Measurements from ENCODE around the gene C2CD4C. TPM values are rescaled to one million over a fixed set of nuclear protein-coding genes. Genes with fewer than 3 reads are reported as not detected.

C2CD4C gene
- polyA plus RNA-seq, 1 donor (not counting 4 experiments of a cell fraction or from before 2014, with no cell fraction given) = 1.6 TPM

DNA sequence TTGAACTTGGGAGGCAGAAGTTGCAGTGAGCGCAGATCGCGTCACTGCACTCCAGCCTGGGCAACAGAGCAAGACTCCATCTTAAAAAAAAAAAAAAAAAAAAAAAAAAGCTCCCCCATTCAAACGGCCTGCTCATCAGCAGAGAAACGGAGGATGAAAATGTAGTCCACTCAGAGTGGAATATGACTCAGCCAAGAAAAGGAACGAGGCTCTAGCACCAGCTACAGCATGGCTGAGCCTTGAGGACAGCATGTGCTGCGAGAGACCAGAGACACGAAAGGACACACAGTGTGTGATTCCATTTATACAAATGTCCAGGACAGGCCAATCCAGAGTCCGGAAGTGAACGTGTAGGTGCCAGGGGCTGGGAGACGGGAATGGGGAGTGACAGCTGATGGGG is 46.3 kb downstream of the C2CD4C start:
- H3K36me3 ChIP-seq (ENCODE audit: control insufficient read depth in 2 of 2, extremely low read depth in 1 of 2, insufficient read depth in 2 of 2, low read length in 2 of 2) = no peaks in the 10 kb centered on the region
- DNase-seq (ENCODE audit: low read depth, low spot score) (no peak), FAIRE-seq (no peak)
- no peaks in the 10 kb centered on the region for H3K27me3 ChIP-seq (ENCODE audit: control insufficient read depth, extremely low read depth, insufficient read depth, low read length)
- H3K9me1 ChIP-seq (ENCODE audit: control insufficient read depth, extremely low read depth, insufficient read depth, low read length) = no peaks in the 10 kb centered on the region
- TF ChIP-seq, protein P1, sequence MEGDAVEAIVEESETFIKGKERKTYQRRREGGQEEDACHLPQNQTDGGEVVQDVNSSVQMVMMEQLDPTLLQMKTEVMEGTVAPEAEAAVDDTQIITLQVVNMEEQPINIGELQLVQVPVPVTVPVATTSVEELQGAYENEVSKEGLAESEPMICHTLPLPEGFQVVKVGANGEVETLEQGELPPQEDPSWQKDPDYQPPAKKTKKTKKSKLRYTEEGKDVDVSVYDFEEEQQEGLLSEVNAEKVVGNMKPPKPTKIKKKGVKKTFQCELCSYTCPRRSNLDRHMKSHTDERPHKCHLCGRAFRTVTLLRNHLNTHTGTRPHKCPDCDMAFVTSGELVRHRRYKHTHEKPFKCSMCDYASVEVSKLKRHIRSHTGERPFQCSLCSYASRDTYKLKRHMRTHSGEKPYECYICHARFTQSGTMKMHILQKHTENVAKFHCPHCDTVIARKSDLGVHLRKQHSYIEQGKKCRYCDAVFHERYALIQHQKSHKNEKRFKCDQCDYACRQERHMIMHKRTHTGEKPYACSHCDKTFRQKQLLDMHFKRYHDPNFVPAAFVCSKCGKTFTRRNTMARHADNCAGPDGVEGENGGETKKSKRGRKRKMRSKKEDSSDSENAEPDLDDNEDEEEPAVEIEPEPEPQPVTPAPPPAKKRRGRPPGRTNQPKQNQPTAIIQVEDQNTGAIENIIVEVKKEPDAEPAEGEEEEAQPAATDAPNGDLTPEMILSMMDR (optimal IDR thresholded peaks at IDR 0.05 in 1 of 3, IDR thresholded peaks at IDR 0.05 in 1 of 3, conservative IDR thresholded peaks at IDR 0.05 in 1 of 3; ENCODE audit: extremely low read depth in 1 of 3, insufficient read depth in 2 of 3, low read length in 3 of 3) = no peak
- no peak for TF ChIP-seq EZH2 (IDR thresholded peaks at IDR 0.05; ENCODE audit: low read length)
- no peak overlapping the region for H3K4me2 ChIP-seq (ENCODE audit: control insufficient read depth, extremely low read depth, insufficient read depth, low read depth, low read length)
- no peak overlapping the region for H3K9ac ChIP-seq (ENCODE audit: control insufficient read depth, extremely low read depth, insufficient read depth, low read length)
- no peaks in the 10 kb centered on the region for H4K20me1 ChIP-seq (ENCODE audit: control insufficient read depth, extremely low read depth, insufficient read depth, low read length)
- H3K4me1 ChIP-seq (ENCODE audit: control insufficient read depth, extremely low read depth, insufficient read depth, low read length) = no peaks in the 10 kb centered on the region
- no peak overlapping the region for H3K27ac ChIP-seq (ENCODE audit: control insufficient read depth, insufficient read depth, low read length)
- no peak overlapping the region for H3K4me3 ChIP-seq (ENCODE audit: control insufficient read depth in 2 of 3, extremely low read depth in 1 of 3, insufficient read depth in 2 of 3, low read depth in 1 of 3, low read length in 3 of 3)
- no peaks in the 10 kb centered on the region for H3K79me2 ChIP-seq (ENCODE audit: control insufficient read depth, insufficient read depth, low read length)
- H3K9me3 ChIP-seq (ENCODE audit: control insufficient read depth, low read depth, low read length) = no peaks in the 10 kb centered on the region
- no peak overlapping the region for H2AFZ ChIP-seq (ENCODE audit: control insufficient read depth, low read length)
- dilution Hi-C loops (cut with MboI; ENCODE audit: extremely low pct_ligation_motif_present, low sequenced_read_pairs) = no loop called here

DNA sequence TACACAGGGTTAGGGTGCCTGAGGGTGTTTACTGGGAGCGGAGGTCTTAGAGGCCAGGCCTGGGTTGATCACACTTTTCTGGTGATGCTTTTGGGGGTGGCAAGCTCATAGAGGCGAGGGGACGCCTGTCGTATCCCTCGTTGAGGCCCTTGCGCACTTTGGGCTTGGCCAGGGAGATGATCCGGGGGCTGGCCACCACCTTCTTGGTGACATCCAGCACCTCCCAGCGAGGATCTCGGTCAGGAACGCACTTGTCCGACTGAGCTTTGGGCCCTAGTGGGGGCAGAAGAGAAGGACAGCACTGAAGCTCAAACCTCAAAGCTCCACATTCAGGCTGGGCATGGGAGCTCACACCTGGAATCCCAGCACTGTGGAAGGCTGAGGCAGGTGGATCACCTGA is 46.8 kb downstream of the C2CD4C start:
- dilution Hi-C loops (cut with MboI; ENCODE audit: extremely low pct_ligation_motif_present, low sequenced_read_pairs) = no loop called here
- no peak for FAIRE-seq

More for the DNA sequence above, 46.8 kb downstream of the C2CD4C start:
- Histone ChIP-seq H3K4me3 (ENCODE audit: control insufficient read depth in 2 of 3, extremely low read depth in 1 of 3, insufficient read depth in 2 of 3, low read depth in 1 of 3, low read length in 3 of 3) (no peak overlapping the region), H3K79me2 (ENCODE audit: control insufficient read depth, insufficient read depth, low read length) (no peaks in the 10 kb centered on the region), H3K4me2 (ENCODE audit: control insufficient read depth, extremely low read depth, insufficient read depth, low read depth, low read length) (no peak overlapping the region), H3K36me3 (ENCODE audit: control insufficient read depth in 2 of 2, extremely low read depth in 1 of 2, insufficient read depth in 2 of 2, low read length in 2 of 2) (no peaks in the 10 kb centered on the region), H2AFZ (ENCODE audit: control insufficient read depth, low read length) (no peak overlapping the region), H3K27ac (ENCODE audit: control insufficient read depth, insufficient read depth, low read length) (no peak overlapping the region), H3K9me3 (ENCODE audit: control insufficient read depth, low read depth, low read length) (no peaks in the 10 kb centered on the region), H3K4me1 (ENCODE audit: control insufficient read depth, extremely low read depth, insufficient read depth, low read length) (no peaks in the 10 kb centered on the region), H3K27me3 (ENCODE audit: control insufficient read depth, extremely low read depth, insufficient read depth, low read length) (no peaks in the 10 kb centered on the region), H3K9me1 (ENCODE audit: control insufficient read depth, extremely low read depth, insufficient read depth, low read length) (no peaks in the 10 kb centered on the region), H3K9ac (ENCODE audit: control insufficient read depth, extremely low read depth, insufficient read depth, low read length) (no peak overlapping the region), H4K20me1 (ENCODE audit: control insufficient read depth, extremely low read depth, insufficient read depth, low read length) (no peaks in the 10 kb centered on the region)
- DNase-seq (ENCODE audit: low read depth, low spot score) = no peak
- no peak for TF ChIP-seq EZH2 (IDR thresholded peaks at IDR 0.05; ENCODE audit: low read length)
- TF ChIP-seq, protein P1 (optimal IDR thresholded peaks at IDR 0.05 in 1 of 3, IDR thresholded peaks at IDR 0.05 in 1 of 3, conservative IDR thresholded peaks at IDR 0.05 in 1 of 3; ENCODE audit: extremely low read depth in 1 of 3, insufficient read depth in 2 of 3, low read length in 3 of 3) = no peak

Data from keratinocyte (primary cell).